ENCODE data around the gene CRIM1. TPM values are rescaled to one million over a fixed set of nuclear protein-coding genes. Genes with fewer than 3 reads are reported as not detected.

Gene CRIM1
- total and polyA plus RNA-seq, 2 of the 8 experiments (the other 6 are each of a cell fraction or from before 2014, with no cell fraction given) = 9.4 to 28.4 TPM

GRCh38 chr2:36573165-36573564 lies 217.6 kb downstream of the CRIM1 start:
- H4K20me1 ChIP-seq (replicated peaks in 1 of 2; ENCODE audit: control insufficient read depth in 1 of 2, insufficient read depth in 2 of 2, low read length in 2 of 2) = no peaks in the 10 kb centered on the region
- no peak overlapping the region for H3K14ac ChIP-seq (ENCODE audit: insufficient read length)
- H2BK15ac ChIP-seq (ENCODE audit: low read length) = no peak overlapping the region
- DNase-seq (ENCODE audit: low read depth in 1 of 2, low spot score in 2 of 2) (no peak), FAIRE-seq (no peak)
- no peak overlapping the region for H2BK20ac ChIP-seq (ENCODE audit: low read length)
- H2AFZ ChIP-seq (ENCODE audit: low read length) = no peak overlapping the region
- H3K18ac ChIP-seq (ENCODE audit: extremely low read depth, low read length) = no peak overlapping the region
- H3K79me2 ChIP-seq (ENCODE audit: control insufficient read depth in 1 of 2, insufficient read depth in 2 of 2, low read length in 2 of 2) = no peaks in the 10 kb centered on the region
- POLR2A ChIA-PET (ENCODE audit: partially characterized antibody) = no interaction called here
- no peak overlapping the region for H2AK5ac ChIP-seq (ENCODE audit: low read depth, low read length)
- CTCF ChIA-PET (ENCODE audit: partially characterized antibody) = interaction anchor here (1.3 kb wide), 2 partner anchors 9 to 17 kb away, joined by 3 to 4 read pairs; no protein-coding TSS in a partner anchor
- no peak overlapping the region for H3K4me2 ChIP-seq (ENCODE audit: insufficient read depth in 1 of 2, low read depth in 2 of 2, low read length in 2 of 2)
- no peak overlapping the region for H2BK12ac ChIP-seq (ENCODE audit: low read depth, low read length)
- H3K27ac ChIP-seq (ENCODE audit: low read depth, low read length) = no peak overlapping the region
- no peaks in the 10 kb centered on the region for H3K79me1 ChIP-seq (ENCODE audit: low read depth, low read length)
- H3K23me2 ChIP-seq (ENCODE audit: low read depth, low read length) = no peaks in the 10 kb centered on the region
- H4K8ac ChIP-seq (ENCODE audit: extremely low read depth, insufficient read depth, low read length) = no peak overlapping the region
- no peak overlapping the region for H4K5ac ChIP-seq (ENCODE audit: insufficient read length, low read depth, low read length)
- H3K9ac ChIP-seq (replicated peaks in 1 of 4; ENCODE audit: extremely low read depth in 1 of 4, low read depth in 3 of 4, low read length in 3 of 4) = no peak overlapping the region
- no peaks in the 10 kb centered on the region for H3K27me3 ChIP-seq (replicated peaks in 1 of 4; ENCODE audit: control insufficient read depth in 3 of 4, extremely low read depth in 1 of 4, insufficient read depth in 3 of 4, low read length in 3 of 4)
- TF ChIP-seq E2F6 (IDR thresholded peaks at IDR 0.05) = no peak
- no peak for TF ChIP-seq RNF2 (IDR thresholded peaks at IDR 0.05; ENCODE audit: borderline replicate concordance, low read depth, low read length, missing control alignments, poor library complexity, severe bottlenecking)
- no peak for TF ChIP-seq RXRA (IDR thresholded peaks at IDR 0.05; ENCODE audit: insufficient read depth, low read depth, low read length)
- TF ChIP-seq BRCA1 (IDR thresholded peaks at IDR 0.05; ENCODE audit: low read depth, low read length) = no peak
- no peak for TF ChIP-seq RBBP5 (IDR thresholded peaks at IDR 0.05; ENCODE audit: borderline replicate concordance, low read depth, low read length)
- no peak for TF ChIP-seq CBX8 (IDR thresholded peaks at IDR 0.05; ENCODE audit: borderline replicate concordance, low read depth, low read length)
- no peak for TF ChIP-seq EP300 (IDR thresholded peaks at IDR 0.05; ENCODE audit: borderline replicate concordance in 1 of 2, low read depth in 2 of 2, low read length in 2 of 2)
- no peak for TF ChIP-seq PHF8 (conservative IDR thresholded peaks at IDR 0.05; ENCODE audit: low read depth, low read length)
- no peak for TF ChIP-seq GTF2F1 (IDR thresholded peaks at IDR 0.05; ENCODE audit: borderline replicate concordance, low read depth, low read length)
- no peak for TF ChIP-seq KDM1A (IDR thresholded peaks at IDR 0.05; ENCODE audit: borderline replicate concordance, low read length)
- no peak for TF ChIP-seq SIX5 (IDR thresholded peaks at IDR 0.05; ENCODE audit: low read depth, low read length)
- TF ChIP-seq SIN3A (conservative IDR thresholded peaks at IDR 0.05 in 1 of 2, IDR thresholded peaks at IDR 0.05 in 1 of 2; ENCODE audit: low read depth in 1 of 2, low read length in 2 of 2) = no peak
- no peak for TF ChIP-seq TEAD4 (IDR thresholded peaks at IDR 0.05; ENCODE audit: low read depth, low read length)
- H3K23ac ChIP-seq (ENCODE audit: insufficient read length) = no peak overlapping the region
- H4K91ac ChIP-seq (replicated peaks; ENCODE audit: insufficient read length, low read length) = no peak overlapping the region
- H2BK120ac ChIP-seq (replicated peaks; ENCODE audit: low read depth, low read length) = no peak overlapping the region
- peaks cover 0 to 3% (median 0%) of the 10 kb centered on the region in 4 experiments; a peak in 1 of 7 replicates for H3K4me1 ChIP-seq (replicated peaks in 1 of 4; ENCODE audit: control insufficient read depth in 3 of 4, insufficient read depth in 4 of 4, low read length in 3 of 4)
- peaks cover 0 to 5% (median 1%) of the 10 kb centered on the region in 4 experiments; a peak in 4 of 8 replicates for H3K36me3 ChIP-seq (ENCODE audit: control insufficient read depth in 2 of 4, insufficient read depth in 4 of 4, low read length in 3 of 4)
- H3K56ac ChIP-seq (replicated peaks; ENCODE audit: insufficient read length, low read depth, low read length) = no peak overlapping the region
- H3K4ac ChIP-seq (replicated peaks; ENCODE audit: insufficient read length, low read depth, low read length) = no peak overlapping the region
- H2BK5ac ChIP-seq (ENCODE audit: low read depth, low read length) = no peak overlapping the region
- H3K9me3 ChIP-seq (ENCODE audit: insufficient read depth in 2 of 2, low read depth in 1 of 2, low read length in 1 of 2) = no peaks in the 10 kb centered on the region
- H3K4me3 ChIP-seq (ENCODE audit: extremely low read depth in 1 of 4, insufficient read depth in 2 of 4, low read depth in 3 of 4, low read length in 4 of 4) = no peak overlapping the region
- WGBS, 2 experiments (ENCODE audit: extremely low coverage in 1 of 2, insufficient coverage in 1 of 2, insufficient read length in 1 of 2, insufficient replicate concordance in 2 of 2, low coverage in 1 of 2, low lambda C conversion rate in 2 of 2, missing lambda C conversion rate in 1 of 2) = 86% methylated on average over 1 of the region's 1 CpG; no CpG with 5 or more reads in 1 of the 2 experiments
